ENCODE results near the gene TSKU.

Gene TSKU

GRCh38 chr11:76781046-76781801 lies 1.9 kb upstream of the TSKU start:
- no peak overlapping the region for H3K4me3 ChIP-seq
- H3K9me3 ChIP-seq = no peaks in the 10 kb centered on the region
- peak overlapping the region; percentile 92 to 99 for H3K27ac ChIP-seq
- DNase-seq = no peak
- intact Hi-C loops (cut with DNase I; ENCODE audit: low total_unique reads) = loop anchor here (10.0 kb wide), 1 partner anchor 284 kb away; the partner anchor contains the start of gene CAPN5
- no peaks in the 10 kb centered on the region for H3K27me3 ChIP-seq
- peaks cover 0 to 36% (median 17%) of the 10 kb centered on the region in 4 donors for H3K4me1 ChIP-seq
- H3K36me3 ChIP-seq = no peaks in the 10 kb centered on the region
- TF ChIP-seq CTCF (IDR thresholded peaks at IDR 0.05) = no peak

- H3K4me1 ChIP-seq = peaks cover 0 to 43% (median 21%) of the 10 kb centered on the region in 4 donors
- DNase-seq = no peak
- intact Hi-C loops (cut with DNase I; ENCODE audit: low total_unique reads) = loop anchor here (10.0 kb wide), 1 partner anchor 283 kb away; the partner anchor contains the start of gene CAPN5
- peak overlapping the region; percentile 73 to 93 for H3K4me3 ChIP-seq
- no peaks in the 10 kb centered on the region for H3K27me3 ChIP-seq
- no peaks in the 10 kb centered on the region for H3K36me3 ChIP-seq
- no peaks in the 10 kb centered on the region for H3K9me3 ChIP-seq
- TF ChIP-seq CTCF (IDR thresholded peaks at IDR 0.05) = no peak
- H3K27ac ChIP-seq = peak overlapping the region; percentile 92 to 99
These were observed 1.2 kb upstream of the TSKU start for GRCh38 chr11:76781807-76782530.

- intact Hi-C loops (cut with DNase I; ENCODE audit: low total_unique reads) = loop anchor here (10.0 kb wide), 1 partner anchor 282 kb away; the partner anchor contains the start of gene CAPN5
- no peaks in the 10 kb centered on the region for H3K36me3 ChIP-seq
- peak overlapping the region; percentile 92 to 99 for H3K27ac ChIP-seq
- H3K4me1 ChIP-seq = peaks cover 0 to 51% (median 25%) of the 10 kb centered on the region in 4 donors
- no peaks in the 10 kb centered on the region for H3K9me3 ChIP-seq
- DNase-seq = peak; percentile 91 to 94
- H3K4me3 ChIP-seq = peak overlapping the region; percentile 73 to 93
- TF ChIP-seq CTCF (IDR thresholded peaks at IDR 0.05) = no peak
- no peaks in the 10 kb centered on the region for H3K27me3 ChIP-seq
These were observed 444 bp upstream of the TSKU start for GRCh38 chr11:76782531-76783293.

GRCh38 chr11:76783896-76784813 lies 999 bp downstream of the TSKU start:
- DNase-seq = peak in 1 of 2 donors; percentile 88
- Histone ChIP-seq H3K4me3 (peak overlapping the region; percentile 73 to 93), H3K4me1 (peaks cover 0 to 64% (median 34%) of the 10 kb centered on the region in 4 donors), H3K27me3 (no peaks in the 10 kb centered on the region), H3K27ac (peak overlapping the region; percentile 92 to 99), H3K36me3 (no peaks in the 10 kb centered on the region), H3K9me3 (no peaks in the 10 kb centered on the region)
- intact Hi-C loops (cut with DNase I; ENCODE audit: low total_unique reads) = loop anchor here (10.0 kb wide), 1 partner anchor 281 kb away; the partner anchor contains the start of gene CAPN5
- no peak for TF ChIP-seq CTCF (IDR thresholded peaks at IDR 0.05)
